ENCODE results near the gene DPH1.

Gene DPH1

GRCh38 chr17:2060681-2061440, 30.9 kb downstream of the DPH1 start:
- no peak for DNase-seq (ENCODE audit: low read depth)
- no peak for TF ChIP-seq MYC (IDR thresholded peaks at IDR 0.05; ENCODE audit: low read depth, low read length)
- no peak for TF ChIP-seq POLR2A (IDR thresholded peaks at IDR 0.05; ENCODE audit: extremely low read depth, insufficient read length)
- TF ChIP-seq CTCF (IDR thresholded peaks at IDR 0.05; ENCODE audit: low read depth, low read length) = no peak
- TF ChIP-seq MAX (IDR thresholded peaks at IDR 0.05; ENCODE audit: low read depth, low read length) = no peak
- H3K4me3 ChIP-seq (ENCODE audit: low read depth, low read length) = no peak overlapping the region

- no peak for DNase-seq (ENCODE audit: low read depth)
- TF ChIP-seq POLR2A (IDR thresholded peaks at IDR 0.05; ENCODE audit: extremely low read depth, insufficient read length) (no peak), MYC (IDR thresholded peaks at IDR 0.05; ENCODE audit: low read depth, low read length) (no peak), MAX (IDR thresholded peaks at IDR 0.05; ENCODE audit: low read depth, low read length) (no peak), CTCF (IDR thresholded peaks at IDR 0.05; ENCODE audit: low read depth, low read length) (no peak)
- H3K4me3 ChIP-seq (ENCODE audit: low read depth, low read length) = no peak overlapping the region
Observed at GRCh38 chr17:2061441-2061958, 31.5 kb downstream of the DPH1 start.

GRCh38 chr17:2062571-2063183, 32.7 kb downstream of the DPH1 start:
- peak; percentile 44 for DNase-seq (ENCODE audit: low read depth)
- TF ChIP-seq MYC (IDR thresholded peaks at IDR 0.05; ENCODE audit: low read depth, low read length) = no peak
- TF ChIP-seq POLR2A (IDR thresholded peaks at IDR 0.05; ENCODE audit: extremely low read depth, insufficient read length) = no peak
- no peak for TF ChIP-seq CTCF (IDR thresholded peaks at IDR 0.05; ENCODE audit: low read depth, low read length)
- TF ChIP-seq MAX (IDR thresholded peaks at IDR 0.05; ENCODE audit: low read depth, low read length) = no peak
- no peak overlapping the region for H3K4me3 ChIP-seq (ENCODE audit: low read depth, low read length)

GRCh38 chr17:2063261-2064146, 33.6 kb downstream of the DPH1 start:
- H3K4me3 ChIP-seq (ENCODE audit: low read depth, low read length) = no peak overlapping the region
- DNase-seq (ENCODE audit: low read depth) = no peak
- TF ChIP-seq CTCF (IDR thresholded peaks at IDR 0.05; ENCODE audit: low read depth, low read length) = no peak
- no peak for TF ChIP-seq MAX (IDR thresholded peaks at IDR 0.05; ENCODE audit: low read depth, low read length)
- no peak for TF ChIP-seq POLR2A (IDR thresholded peaks at IDR 0.05; ENCODE audit: extremely low read depth, insufficient read length)
- no peak for TF ChIP-seq MYC (IDR thresholded peaks at IDR 0.05; ENCODE audit: low read depth, low read length)

- no peak overlapping the region for H3K4me3 ChIP-seq (ENCODE audit: low read depth, low read length)
- DNase-seq (ENCODE audit: low read depth) = no peak
- TF ChIP-seq CTCF (IDR thresholded peaks at IDR 0.05; ENCODE audit: low read depth, low read length) (no peak), MAX (IDR thresholded peaks at IDR 0.05; ENCODE audit: low read depth, low read length) (no peak), POLR2A (IDR thresholded peaks at IDR 0.05; ENCODE audit: extremely low read depth, insufficient read length) (no peak), MYC (IDR thresholded peaks at IDR 0.05; ENCODE audit: low read depth, low read length) (no peak)
Observed at GRCh38 chr17:2064147-2064489, 34.2 kb downstream of the DPH1 start.
